ENCODE measurements around the gene RHOBTB3.

- TF ChIP-seq CTCF (IDR thresholded peaks at IDR 0.05) (no peak), POLR2AphosphoS5 (IDR thresholded peaks at IDR 0.05) (no peak), POLR2A (IDR thresholded peaks at IDR 0.05) (no peak)
Observed at GRCh38 chr5:95733107-95733665, 2.0 kb downstream of the RHOBTB3 start.
